ENCODE measurements around the gene RAB4A. TPM values are rescaled to one million over a fixed set of nuclear protein-coding genes. Genes with fewer than 3 reads are reported as not detected.

RAB4A gene
- total RNA-seq, 1 donor from 2014 or later = 51.5 TPM

GRCh38 chr1:229238231-229238630 is 32.7 kb upstream of the RAB4A start:
- intact Hi-C loops (cut with DNase I) = no loop called here
- H3K9me3 ChIP-seq = peaks cover 3% of the 10 kb centered on the region

GRCh38 chr1:229238674-229239415 is 32.1 kb upstream of the RAB4A start:
- no peaks in the 10 kb centered on the region for H3K4me1 ChIP-seq
- H3K4me3 ChIP-seq = no peak overlapping the region
- no peaks in the 10 kb centered on the region for H3K36me3 ChIP-seq
- intact Hi-C loops (cut with DNase I) = no loop called here
- peaks cover 8% of the 10 kb centered on the region for H3K9me3 ChIP-seq
- H3K27ac ChIP-seq = no peak overlapping the region
- peaks cover 5% of the 10 kb centered on the region for H3K27me3 ChIP-seq (ENCODE audit: low read depth)
- peak in 1 of 2 donors; percentile 38 for ATAC-seq
- no peak for DNase-seq
- no peak for TF ChIP-seq CTCF (IDR thresholded peaks at IDR 0.05)

More at GRCh38 chr1:229238231-229238630, 32.7 kb upstream of the RAB4A start:
- no peaks in the 10 kb centered on the region for H3K36me3 ChIP-seq
- peaks cover 5% of the 10 kb centered on the region for H3K27me3 ChIP-seq (ENCODE audit: low read depth)
- no peak overlapping the region for H3K4me3 ChIP-seq
- no peaks in the 10 kb centered on the region for H3K4me1 ChIP-seq
- no peak for ATAC-seq
- no peak for DNase-seq
- TF ChIP-seq CTCF (IDR thresholded peaks at IDR 0.05) = no peak
- no peak overlapping the region for H3K27ac ChIP-seq

GRCh38 chr1:229240532-229240931 is 30.4 kb upstream of the RAB4A start:
- no peak for DNase-seq
- intact Hi-C loops (cut with DNase I) = no loop called here
- ATAC-seq = no peak
- no peaks in the 10 kb centered on the region for H3K4me1 ChIP-seq
- H3K9me3 ChIP-seq = peaks cover 13% of the 10 kb centered on the region
- no peaks in the 10 kb centered on the region for H3K36me3 ChIP-seq
- no peak overlapping the region for H3K27ac ChIP-seq
- no peak for TF ChIP-seq CTCF (IDR thresholded peaks at IDR 0.05)
- no peak overlapping the region for H3K4me3 ChIP-seq
- no peaks in the 10 kb centered on the region for H3K27me3 ChIP-seq (ENCODE audit: low read depth)

GRCh38 chr1:229241390-229241789 is 29.5 kb upstream of the RAB4A start:
- TF ChIP-seq CTCF (IDR thresholded peaks at IDR 0.05) = no peak
- intact Hi-C loops (cut with DNase I) = no loop called here
- no peak overlapping the region for H3K4me3 ChIP-seq
- DNase-seq (no peak), ATAC-seq (no peak)
- no peak overlapping the region for H3K27ac ChIP-seq
- no peaks in the 10 kb centered on the region for H3K27me3 ChIP-seq (ENCODE audit: low read depth)
- H3K4me1 ChIP-seq = no peaks in the 10 kb centered on the region
- H3K36me3 ChIP-seq = no peaks in the 10 kb centered on the region
- peaks cover 13% of the 10 kb centered on the region for H3K9me3 ChIP-seq

- DNase-seq (no peak), ATAC-seq (no peak)
- Histone ChIP-seq H3K9me3 (peaks cover 13% of the 10 kb centered on the region), H3K27ac (no peak overlapping the region), H3K27me3 (ENCODE audit: low read depth) (no peaks in the 10 kb centered on the region), H3K36me3 (no peaks in the 10 kb centered on the region), H3K4me3 (no peak overlapping the region), H3K4me1 (no peaks in the 10 kb centered on the region)
- intact Hi-C loops (cut with DNase I) = no loop called here
- TF ChIP-seq CTCF (IDR thresholded peaks at IDR 0.05) = no peak
These were observed 27.3 kb upstream of the RAB4A start for GRCh38 chr1:229243638-229244037.
